ENCODE data around the gene KCTD5.
"Not testable (repeated sequence)": the region's sequence is repeated elsewhere in the genome, so short reads cannot be mapped to it uniquely, and the experiment has no call there.

GRCh38 chr16:2671193-2671592 is 11.1 kb upstream of the KCTD5 start:
- not testable (repeated sequence) for TF ChIP-seq POLR2A (IDR thresholded peaks at IDR 0.05; ENCODE audit: low read length); GATA1 (IDR thresholded peaks at IDR 0.05; ENCODE audit: low read depth, low read length)
